Left hindlimb (tissue), 1 donor: Measurements from ENCODE around the gene PRIMA1.

Experiments used
- DNase-seq: peaks from one replicate; pipeline ENCODE4 v3.0.0-alpha.2; 2018

PRIMA1 gene

GRCh38 chr14:93728651-93729016 lies 59.7 kb downstream of the PRIMA1 start:
- DNase-seq: peak; percentile 26

GRCh38 chr14:93727917-93728650 lies 60.2 kb downstream of the PRIMA1 start:
- peak; percentile 11 for DNase-seq

- no peak for DNase-seq
These were observed 61.1 kb downstream of the PRIMA1 start for GRCh38 chr14:93727039-93727740.

- DNase-seq: no peak
These were observed 62.3 kb downstream of the PRIMA1 start for GRCh38 chr14:93725993-93726392.

GRCh38 chr14:93725002-93725582 lies 63.2 kb downstream of the PRIMA1 start:
- no peak for DNase-seq

GRCh38 chr14:93723001-93723400 lies 65.3 kb downstream of the PRIMA1 start:
- no peak for DNase-seq

GRCh38 chr14:93720981-93721483 lies 67.3 kb downstream of the PRIMA1 start:
- DNase-seq: no peak

GRCh38 chr14:93720076-93720815 lies 68.0 kb downstream of the PRIMA1 start:
- no peak for DNase-seq

GRCh38 chr14:93719256-93719655 lies 69.0 kb downstream of the PRIMA1 start:
- DNase-seq: no peak

GRCh38 chr14:93717668-93718320 lies 70.5 kb downstream of the PRIMA1 start:
- no peak for DNase-seq

- no peak for DNase-seq
These were observed 71.3 kb downstream of the PRIMA1 start for GRCh38 chr14:93716746-93717667.

- no peak for DNase-seq
These were observed 72.1 kb downstream of the PRIMA1 start for GRCh38 chr14:93716002-93716745.

- no peak for DNase-seq
These were observed 72.9 kb downstream of the PRIMA1 start for GRCh38 chr14:93715279-93715927.

- no peak for DNase-seq
These were observed 73.7 kb downstream of the PRIMA1 start for GRCh38 chr14:93714605-93715004.

- no peak for DNase-seq
These were observed 74.4 kb downstream of the PRIMA1 start for GRCh38 chr14:93713726-93714405.

GRCh38 chr14:93712838-93713724 lies 75.2 kb downstream of the PRIMA1 start:
- no peak for DNase-seq

GRCh38 chr14:93712079-93712837 lies 76.0 kb downstream of the PRIMA1 start:
- no peak for DNase-seq

GRCh38 chr14:93709249-93709648 lies 79.0 kb downstream of the PRIMA1 start:
- no peak for DNase-seq
